A549 (cell line): ENCODE measurements around the gene LIMCH1. TPM values are rescaled to one million over a fixed set of nuclear protein-coding genes. Genes with fewer than 3 reads are reported as not detected.

ENCODE experiments used
- ATAC-seq, 2 experiments: fragments of 200-7000 bp in 1 of 2; fragments of >200 bp in 1 of 2; cut with Nextera tagmentation in 1 of 2; cut with Tn5 transposase in 1 of 2; 3 replicates each; pipeline versions ENCODE4 v1.8.0 to v1.9.1; 2018 to 2020; ENCODE audit warnings: mild to moderate bottlenecking in 1 of 2, moderate library complexity in 1 of 2
- CTCF ChIA-PET: fragments of 300-600 bp; sonication (Branson Sonifier 250); formaldehyde crosslinking; extraction: SDS; loops from one replicate; lab custom pipeline; 2021; ENCODE audit warnings: antibody characterized with exemption, inconsistent platforms; lab: Yijun Ruan, JAX
- POLR2A ChIA-PET: fragments of 350-600 bp; formaldehyde crosslinking; extraction: SDS; loops from one replicate; lab custom pipeline; 2021; ENCODE audit warnings: antibody characterized with exemption, inconsistent platforms; lab: Yijun Ruan, JAX
- DNase-seq, 2 experiments: peaks; one replicate each; pipeline versions ENCODE4 v3.0.0 to v3.0.0-alpha.2; 2011 to 2016; ENCODE audit warnings: low read depth in 1 of 2, low spot score in 1 of 2
- FAIRE-seq: peaks from 2 replicates; lab custom pipeline; 2011; peaks lifted over from hg19 to GRCh38; lab: Jason Lieb, UNC
- H3K27ac ChIP-seq, 2 experiments: fragments of >200 bp; sonication (Bioruptor Twin); formaldehyde crosslinking; 3 replicates each; pipeline ENCODE4 v1.5.1; 2016 to 2017
- H3K4me1 ChIP-seq: fragments of >200 bp; sonication (Bioruptor Twin); formaldehyde crosslinking; 3 replicates; pipeline ENCODE4 v1.6.1; 2016
- H3K4me2 ChIP-seq: fragments of >200 bp; sonication (Bioruptor Twin); formaldehyde crosslinking; 3 replicates; pipeline ENCODE4 v1.6.1; 2016
- H3K4me3 ChIP-seq: fragments of >200 bp; sonication (Bioruptor Twin); formaldehyde crosslinking; 3 replicates; pipeline ENCODE4 v1.5.1; 2016
- H3K9me3 ChIP-seq: fragments of >200 bp; sonication (Bioruptor Twin); formaldehyde crosslinking; 3 replicates; pipeline ENCODE4 v1.6.1; 2016
- ATOH8 ChIP-seq: fragments of 250-450 bp; sonication (Bioruptor Pico); IDR thresholded peaks from 2 replicates; pipeline ENCODE4 v1.5.0; 2020; ENCODE audit warnings: low read depth, mild to moderate bottlenecking, moderate library complexity
- BCL3 ChIP-seq: fragments of >200 bp; sonication (Bioruptor Twin); formaldehyde crosslinking; IDR thresholded peaks from 3 replicates; pipeline ENCODE4 v1.6.1; 2016
- CBX8 ChIP-seq: fragments of 200-600 bp; sonication (generic); IDR thresholded peaks from 2 replicates; pipeline ENCODE4 v1.6.1; 2016
- CHD2 ChIP-seq: fragments of 150-350 bp; IDR thresholded peaks from 2 replicates; pipeline ENCODE4 v1.6.1; 2014; ENCODE audit warnings: low read length; ENCODE audit not compliant: partially characterized antibody
- CTCF ChIP-seq: fragments of >200 bp; sonication (Bioruptor Twin); formaldehyde crosslinking; IDR thresholded peaks from 3 replicates; pipeline ENCODE4 v1.5.1; 2016
- E2F6 ChIP-seq: IDR thresholded peaks from 2 replicates; pipeline ENCODE4 v1.6.1; 2012; ENCODE audit warnings: low read depth, borderline replicate concordance
- EHMT2 ChIP-seq: fragments of 200-600 bp; sonication (generic); IDR thresholded peaks from 2 replicates; pipeline ENCODE4 v1.6.1; 2016; ENCODE audit warnings: antibody characterized with exemption, low read depth, mild to moderate bottlenecking, moderate library complexity
- ELK1 ChIP-seq: fragments of 150-350 bp; IDR thresholded peaks from 2 replicates; pipeline ENCODE4 v1.6.1; 2014; ENCODE audit warnings: low read depth, mild to moderate bottlenecking, low read length
- FOSB ChIP-seq: fragments of 250-450 bp; sonication (Bioruptor Pico); IDR thresholded peaks from 2 replicates; pipeline ENCODE4 v1.5.0; 2020; ENCODE audit warnings: mild to moderate bottlenecking, moderate library complexity
- FOXS1 ChIP-seq: fragments of 250-450 bp; sonication (Bioruptor Pico); IDR thresholded peaks from 2 replicates; pipeline ENCODE4 v1.5.0; 2020; ENCODE audit warnings: mild to moderate bottlenecking, moderate library complexity
- HOXB13 ChIP-seq: fragments of 250-450 bp; sonication (Bioruptor Pico); IDR thresholded peaks from 2 replicates; pipeline ENCODE4 v1.5.0; 2020; ENCODE audit warnings: low read depth, mild to moderate bottlenecking, moderate library complexity
- JUNB ChIP-seq: fragments of >200 bp; sonication (Bioruptor Twin); formaldehyde crosslinking; IDR thresholded peaks from 2 replicates; pipeline ENCODE4 v1.6.1; 2016
- KDM1A ChIP-seq: fragments of 200-600 bp; sonication (generic); IDR thresholded peaks from 2 replicates; pipeline ENCODE4 v1.6.1; 2016; ENCODE audit warnings: low read depth, mild to moderate bottlenecking
- KDM5A ChIP-seq: fragments of 200-600 bp; sonication (generic); IDR thresholded peaks from 2 replicates; pipeline ENCODE4 v1.6.1; 2016; ENCODE audit warnings: antibody characterized with exemption, mild to moderate bottlenecking
- MAX ChIP-seq: IDR thresholded peaks from 2 replicates; pipeline ENCODE4 v1.6.1; 2012
- MAZ ChIP-seq: fragments of 150-350 bp; IDR thresholded peaks from 2 replicates; pipeline ENCODE4 v1.6.1; 2014; ENCODE audit warnings: antibody characterized with exemption, low read depth, low read length, borderline replicate concordance
- NFE2L2 ChIP-seq: fragments of 150-350 bp; conservative IDR thresholded peaks from 2 replicates; pipeline ENCODE4 v1.6.1; 2014; ENCODE audit warnings: low read length
- RAD21 ChIP-seq, 2 experiments: fragments of >200 bp in 1 of 2; sonication (Bioruptor Twin) in 1 of 2; formaldehyde crosslinking in 1 of 2; IDR thresholded peaks in 1 of 2; conservative IDR thresholded peaks in 1 of 2; 2 replicates in 1 of 2; 3 replicates in 1 of 2; pipeline ENCODE4 v1.6.1; 2012 to 2018; ENCODE audit warnings: inconsistent platforms in 1 of 2
- RCOR1 ChIP-seq: fragments of 150-350 bp; IDR thresholded peaks from 2 replicates; pipeline ENCODE4 v1.6.1; 2014; ENCODE audit warnings: antibody characterized with exemption, low read length, low read depth
- RFX5 ChIP-seq: fragments of 450-650 bp; IDR thresholded peaks from 2 replicates; pipeline ENCODE4 v1.7.1; 2014; ENCODE audit warnings: antibody characterized with exemption, mild to moderate bottlenecking, moderate library complexity
- SMC3 ChIP-seq: fragments of >200 bp; sonication (Bioruptor Twin); formaldehyde crosslinking; IDR thresholded peaks from 3 replicates; pipeline ENCODE4 v1.6.1; 2018; ENCODE audit warnings: inconsistent platforms
- ZC3H11A ChIP-seq: fragments of 450-650 bp; IDR thresholded peaks from 2 replicates; pipeline ENCODE4 v1.6.1; 2014; ENCODE audit warnings: antibody characterized with exemption, mild to moderate bottlenecking
- ZNF302 ChIP-seq: fragments of 250-450 bp; sonication (Bioruptor Pico); IDR thresholded peaks from 2 replicates; pipeline ENCODE4 v1.9.0; 2021; ENCODE audit warnings: inconsistent platforms, mild to moderate bottlenecking, moderate library complexity
- WGBS: methylation state at CpG from one replicate; pipeline ENCODE4 v1.1.6; 2017; ENCODE audit errors: missing lambda C conversion rate; 5-methylcytosine and 5-hydroxymethylcytosine counted together
- polyA plus RNA-seq, 4 experiments: library from polyadenylated mRNA; depleted of rRNA in 3 of 4; stranded (reverse); fragments of >200 nt; fragmentation: RNase III in 1 of 4; extraction: RNeasy Plus Mini Kit Qiagen cat#74134 plus additional on column Dnase treatment in 1 of 4; gene quantifications; 2 replicates in 3 of 4; 3 replicates in 1 of 4; pipeline ENCODE4 v1.2.3, GENCODE V29; 2011 to 2017

Gene LIMCH1
- polyA plus RNA-seq, 2 of the 4 experiments (the other 2 are of a cell fraction) = 52.9 to 88.9 TPM

GRCh38 chr4:41517121-41517520 is 20.8 kb upstream of the LIMCH1 start:
- POLR2A ChIA-PET = no interaction called here
- H3K9me3 ChIP-seq = no peaks in the 10 kb centered on the region
- TF ChIP-seq RAD21 (conservative IDR thresholded peaks at IDR 0.05 in 1 of 2, IDR thresholded peaks at IDR 0.05 in 1 of 2) = no peak
- no peak for TF ChIP-seq HOXB13 (CRISPR knock-in tag)
- TF ChIP-seq SMC3 = no peak
- no peak for TF ChIP-seq RCOR1
- TF ChIP-seq RFX5 = no peak
- no peak for TF ChIP-seq JUNB
- TF ChIP-seq NFE2L2 = no peak
- TF ChIP-seq FOXS1 (CRISPR knock-in tag) = no peak
- no peak for TF ChIP-seq E2F6
- TF ChIP-seq KDM1A = no peak
- TF ChIP-seq ZC3H11A = no peak
- no peak for TF ChIP-seq EHMT2
- no peak for TF ChIP-seq BCL3
- TF ChIP-seq CBX8 = no peak
- no peak for TF ChIP-seq ELK1
- TF ChIP-seq KDM5A = no peak
- TF ChIP-seq FOSB (CRISPR knock-in tag) = no peak
- no peak for TF ChIP-seq MAX
- TF ChIP-seq ATOH8 (CRISPR knock-in tag) = no peak
- TF ChIP-seq, all 56 proteins: peak for 0
- FAIRE-seq = no peak
- CTCF ChIA-PET = no interaction called here
- no peak; a peak in 1 of 6 replicates for ATAC-seq
- no peak for DNase-seq
- peaks cover 35% of the 10 kb centered on the region for H3K4me1 ChIP-seq
- no peak overlapping the region for H3K4me3 ChIP-seq
- WGBS = 77% methylated on average over 4 of the region's 4 CpGs
- no peak overlapping the region for H3K4me2 ChIP-seq
- H3K27ac ChIP-seq = peak overlapping the region in 1 of 2 experiments; percentile 68; a peak in 3 of 6 replicates

GRCh38 chr4:41517747-41518146 is 20.2 kb upstream of the LIMCH1 start:
- no peaks in the 10 kb centered on the region for H3K9me3 ChIP-seq
- no peak overlapping the region for H3K4me3 ChIP-seq
- H3K4me1 ChIP-seq = peaks cover 35% of the 10 kb centered on the region
- no peak for ATAC-seq
- no peak overlapping the region for H3K4me2 ChIP-seq
- H3K27ac ChIP-seq = peak overlapping the region in 1 of 2 experiments; percentile 68; a peak in 2 of 6 replicates
- TF ChIP-seq CHD2 = no peak
- no peak for TF ChIP-seq CTCF
- TF ChIP-seq RCOR1 = no peak
- TF ChIP-seq FOSB (CRISPR knock-in tag) = no peak
- TF ChIP-seq MAZ = no peak
- TF ChIP-seq ZNF302 (CRISPR knock-in tag) = no peak
- no peak for TF ChIP-seq HOXB13 (CRISPR knock-in tag)
- TF ChIP-seq CBX8 = no peak
- TF ChIP-seq, all 56 proteins: peak for 0
- CTCF ChIA-PET = no interaction called here
- DNase-seq = no peak
- WGBS = 97% methylated on average over 1 of the region's 1 CpG
- FAIRE-seq = no peak
- POLR2A ChIA-PET = no interaction called here
